Loucy (cell line): Measurements from ENCODE around the gene ARPC3.
"Not testable (repeated sequence)": the region's sequence is repeated elsewhere in the genome, so short reads cannot be mapped to it uniquely, and the experiment has no call there.

Source experiments
- H2AFZ ChIP-seq: fragments of 200-600 bp; sonication (generic); 2 replicates; pipeline ENCODE4 v1.6.0; 2016; ENCODE audit warnings: antibody characterized with exemption, mild to moderate bottlenecking, low read length, moderate library complexity
- H3F3A ChIP-seq: fragments of 200-600 bp; 2 replicates; pipeline ENCODE4 v1.6.0; 2016; ENCODE audit warnings: antibody characterized with exemption, low read depth, mild to moderate bottlenecking
- H3K27me3 ChIP-seq: fragments of 200-600 bp; sonication (generic); 2 replicates; pipeline ENCODE4 v1.6.1; 2014; ENCODE audit warnings: low read length, mild to moderate bottlenecking; ENCODE audit not compliant: insufficient read depth, poor library complexity, severe bottlenecking
- H3K36me3 ChIP-seq: fragments of 200-600 bp; sonication (generic); 2 replicates; pipeline ENCODE4 v1.6.1; 2016; ENCODE audit warnings: low read length; ENCODE audit not compliant: insufficient read depth
- H3K4me1 ChIP-seq: fragments of 200-600 bp; sonication (generic); 2 replicates; pipeline ENCODE4 v1.5.1; 2014; ENCODE audit warnings: low read length, mild to moderate bottlenecking; ENCODE audit not compliant: insufficient read depth, poor library complexity, severe bottlenecking
- H3K4me2 ChIP-seq: fragments of 200-600 bp; sonication (generic); 2 replicates; pipeline ENCODE4 v1.6.0; 2014; ENCODE audit warnings: antibody characterized with exemption, low read length, low read depth, mild to moderate bottlenecking; ENCODE audit not compliant: poor library complexity, severe bottlenecking
- H3K4me3 ChIP-seq: fragments of 200-600 bp; sonication (generic); 2 replicates; pipeline ENCODE4 v1.5.1; 2014; ENCODE audit warnings: low read length, mild to moderate bottlenecking, mixed read lengths; ENCODE audit not compliant: poor library complexity, severe bottlenecking
- H3K79me2 ChIP-seq: fragments of 200-600 bp; sonication (generic); 2 replicates; pipeline ENCODE4 v1.6.1; 2014; ENCODE audit warnings: low read length; ENCODE audit not compliant: insufficient read depth
- H3K9ac ChIP-seq: fragments of 200-600 bp; sonication (generic); 2 replicates; pipeline ENCODE4 v1.6.0; 2014; ENCODE audit warnings: mild to moderate bottlenecking, low read depth, low read length, moderate library complexity; ENCODE audit not compliant: poor library complexity, severe bottlenecking
- H3K9me2 ChIP-seq: fragments of 200-600 bp; sonication (generic); replicated peaks from 2 replicates; pipeline ENCODE4 v1.6.1; 2016; ENCODE audit warnings: low read depth, low read length, mixed read lengths
- H3K9me3 ChIP-seq: fragments of 200-600 bp; sonication (generic); 2 replicates; pipeline ENCODE4 v1.6.1; 2014; ENCODE audit warnings: mild to moderate bottlenecking, antibody characterized with exemption, low read length, low read depth; ENCODE audit not compliant: insufficient read depth
- H4K20me1 ChIP-seq: fragments of 200-600 bp; sonication (generic); 2 replicates; pipeline ENCODE4 v1.6.0; 2014; ENCODE audit warnings: antibody characterized with exemption, low read length, mild to moderate bottlenecking; ENCODE audit not compliant: insufficient read depth, poor library complexity, severe bottlenecking
- CTCF ChIP-seq: fragments of 200-600 bp; sonication (generic); conservative IDR thresholded peaks from 2 replicates; pipeline ENCODE4 v1.5.1; 2014; ENCODE audit warnings: mild to moderate bottlenecking, antibody characterized with exemption, low read length
- EZH2phosphoT487 ChIP-seq: fragments of 200-600 bp; IDR thresholded peaks from 2 replicates; pipeline ENCODE4 v1.6.1; 2018; ENCODE audit warnings: antibody characterized with exemption, mild to moderate bottlenecking, moderate library complexity, borderline replicate concordance

ARPC3 gene

GRCh38 chr12:110468214-110469048 lies 18.3 kb upstream of the ARPC3 start, which contains the start of the genes FAM216A and GPN3:
TSS of gene FAM216A (plus strand) at chr12:110468845. CDS start at chr12:110468876, 31 bp downstream.
TSS of gene GPN3 (minus strand) at chr12:110468257. CDS start at chr12:110468203, 54 bp downstream.
- no peaks in the 10 kb centered on the region for H3K27me3 ChIP-seq
- H3K9ac ChIP-seq = peak within 1 kb of the TSS; percentile 96
- peak within 1 kb of the TSS; percentile 88 for H3K4me3 ChIP-seq
- no peak for TF ChIP-seq CTCF
- TF ChIP-seq EZH2phosphoT487 = no peak
- H2AFZ ChIP-seq = peak within 1 kb of the TSS; percentile 93
- no peaks in the 10 kb centered on the region for H3F3A ChIP-seq
- peaks cover 30% of the 10 kb centered on the region for H3K4me1 ChIP-seq
- peaks cover 11% of the 10 kb centered on the region for H4K20me1 ChIP-seq
- H3K36me3 ChIP-seq = peaks cover 4% of the 10 kb centered on the region; the same call in 1 of the 2 replicates
- H3K4me2 ChIP-seq = peak within 1 kb of the TSS; percentile 99
- no peaks in the 10 kb centered on the region for H3K9me3 ChIP-seq
- H3K9me2 ChIP-seq = no peaks in the 10 kb centered on the region
- peaks cover 63% of the 10 kb centered on the region for H3K79me2 ChIP-seq

DNA sequence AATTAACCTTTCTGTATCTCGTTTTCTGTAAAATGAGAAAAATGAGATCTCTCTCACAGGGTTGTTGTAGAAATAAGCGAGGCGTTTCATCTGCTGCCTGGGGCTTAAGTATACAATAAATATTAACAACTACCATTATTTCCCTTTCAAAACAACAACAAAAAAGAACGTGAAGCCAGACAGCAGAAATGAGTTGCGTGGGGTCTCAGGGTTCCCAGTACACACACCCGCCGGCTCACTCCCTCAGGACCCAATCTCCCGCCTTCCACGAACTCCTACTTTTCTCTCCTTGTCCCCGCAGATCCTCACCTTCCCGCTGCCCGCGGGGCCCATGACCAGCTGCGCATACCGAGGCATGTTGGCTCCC lies 17.7 kb upstream of the ARPC3 start:
- peaks cover 4% of the 10 kb centered on the region; the same call in 1 of the 2 replicates for H3K36me3 ChIP-seq
- H3K27me3 ChIP-seq = no peaks in the 10 kb centered on the region
- peak overlapping the region; percentile 88 for H3K4me3 ChIP-seq
- H3K9ac ChIP-seq = peak overlapping the region; percentile 96
- H3K79me2 ChIP-seq = peaks cover 63% of the 10 kb centered on the region
- TF ChIP-seq EZH2phosphoT487 = no peak
- TF ChIP-seq CTCF = no peak
- H3F3A ChIP-seq = no peaks in the 10 kb centered on the region
- peaks cover 30% of the 10 kb centered on the region for H3K4me1 ChIP-seq
- peaks cover 11% of the 10 kb centered on the region for H4K20me1 ChIP-seq
- H3K4me2 ChIP-seq = peak overlapping the region; percentile 99
- H3K9me3 ChIP-seq = no peaks in the 10 kb centered on the region
- peak overlapping the region; percentile 86 for H2AFZ ChIP-seq
- no peaks in the 10 kb centered on the region for H3K9me2 ChIP-seq

- peak overlapping the region; percentile 99 for H3K4me2 ChIP-seq
- TF ChIP-seq CTCF (no peak), EZH2phosphoT487 (no peak)
- H3K9me2 ChIP-seq = no peaks in the 10 kb centered on the region
- no peaks in the 10 kb centered on the region for H3F3A ChIP-seq
- H3K79me2 ChIP-seq = peaks cover 62% of the 10 kb centered on the region
- peaks cover 4% of the 10 kb centered on the region; the same call in 1 of the 2 replicates for H3K36me3 ChIP-seq
- no peaks in the 10 kb centered on the region for H3K9me3 ChIP-seq
- H2AFZ ChIP-seq = no peak overlapping the region
- H3K4me3 ChIP-seq = peak overlapping the region; percentile 88
- H3K9ac ChIP-seq = peak overlapping the region; percentile 96
- peaks cover 23% of the 10 kb centered on the region for H3K4me1 ChIP-seq
- peaks cover 11% of the 10 kb centered on the region for H4K20me1 ChIP-seq
- no peaks in the 10 kb centered on the region for H3K27me3 ChIP-seq
These were observed 16.7 kb upstream of the ARPC3 start for GRCh38 chr12:110466791-110467190.

DNA sequence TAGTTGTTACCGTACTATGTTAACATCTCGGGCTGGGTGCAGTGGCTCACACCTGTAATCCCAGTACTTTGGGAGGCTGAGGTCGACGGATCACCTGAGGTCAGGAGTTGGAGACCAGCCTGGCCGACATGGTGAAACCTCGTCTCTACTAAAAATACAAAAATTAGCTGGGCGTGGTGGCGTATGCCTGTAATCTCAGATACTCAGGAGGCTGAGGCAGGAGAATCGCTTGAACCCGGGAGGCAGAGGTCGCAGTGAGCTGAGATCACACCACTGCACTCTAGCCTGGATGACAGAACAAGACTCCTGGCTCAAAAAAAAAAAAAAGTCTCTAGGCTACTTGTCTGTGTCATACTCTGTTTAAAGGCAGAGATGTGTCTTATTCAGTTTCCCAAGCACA lies 15.6 kb upstream of the ARPC3 start:
- Histone ChIP-seq H3K9ac (peak overlapping the region; percentile 96), H3K4me2 (peak overlapping the region; percentile 99), H4K20me1 (peaks cover 11% of the 10 kb centered on the region), H3K79me2 (peaks cover 57% of the 10 kb centered on the region), H3K4me1 (peaks cover 23% of the 10 kb centered on the region)
- not testable (repeated sequence) for H3K27me3 ChIP-seq, H3K36me3 ChIP-seq, H3K4me3 ChIP-seq, H3K9me3 ChIP-seq, H3F3A ChIP-seq, H2AFZ ChIP-seq, H3K9me2 ChIP-seq
